Measurements from ENCODE around the gene PRDM15.

Gene PRDM15

GRCh38 chr21:41764558-41765419, 114.4 kb downstream of the PRDM15 start:
- H3K4me1 ChIP-seq (ENCODE audit: low read length): no peaks in the 10 kb centered on the region
- H4K20me1 ChIP-seq (ENCODE audit: insufficient read depth, low read length): no peaks in the 10 kb centered on the region
- no peaks in the 10 kb centered on the region for H3K9me2 ChIP-seq (replicated peaks; ENCODE audit: insufficient read depth, low read length)
- TF ChIP-seq EZH2 (optimal IDR thresholded peaks at IDR 0.05; ENCODE audit: low read depth, low read length) (no peak), EZH2phosphoT487 (IDR thresholded peaks at IDR 0.05; ENCODE audit: low read length) (no peak)
- TF ChIP-seq, protein P1, sequence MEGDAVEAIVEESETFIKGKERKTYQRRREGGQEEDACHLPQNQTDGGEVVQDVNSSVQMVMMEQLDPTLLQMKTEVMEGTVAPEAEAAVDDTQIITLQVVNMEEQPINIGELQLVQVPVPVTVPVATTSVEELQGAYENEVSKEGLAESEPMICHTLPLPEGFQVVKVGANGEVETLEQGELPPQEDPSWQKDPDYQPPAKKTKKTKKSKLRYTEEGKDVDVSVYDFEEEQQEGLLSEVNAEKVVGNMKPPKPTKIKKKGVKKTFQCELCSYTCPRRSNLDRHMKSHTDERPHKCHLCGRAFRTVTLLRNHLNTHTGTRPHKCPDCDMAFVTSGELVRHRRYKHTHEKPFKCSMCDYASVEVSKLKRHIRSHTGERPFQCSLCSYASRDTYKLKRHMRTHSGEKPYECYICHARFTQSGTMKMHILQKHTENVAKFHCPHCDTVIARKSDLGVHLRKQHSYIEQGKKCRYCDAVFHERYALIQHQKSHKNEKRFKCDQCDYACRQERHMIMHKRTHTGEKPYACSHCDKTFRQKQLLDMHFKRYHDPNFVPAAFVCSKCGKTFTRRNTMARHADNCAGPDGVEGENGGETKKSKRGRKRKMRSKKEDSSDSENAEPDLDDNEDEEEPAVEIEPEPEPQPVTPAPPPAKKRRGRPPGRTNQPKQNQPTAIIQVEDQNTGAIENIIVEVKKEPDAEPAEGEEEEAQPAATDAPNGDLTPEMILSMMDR (IDR thresholded peaks at IDR 0.05; ENCODE audit: low read length): no peak
- no peak overlapping the region for H2AFZ ChIP-seq (ENCODE audit: low read length)
- no peak overlapping the region for H3K4me3 ChIP-seq (ENCODE audit: low read length)
- no peak overlapping the region for H3K4me2 ChIP-seq (ENCODE audit: low read depth, low read length)
- no peak for DNase-seq
- no peaks in the 10 kb centered on the region for H3K79me2 ChIP-seq (ENCODE audit: low read length)
- no peaks in the 10 kb centered on the region for H3K36me3 ChIP-seq (replicated peaks; ENCODE audit: insufficient read depth, low read length)
- no peak overlapping the region for H3K9ac ChIP-seq (ENCODE audit: low read length)
- H3F3A ChIP-seq (ENCODE audit: insufficient read depth, low read length): no peaks in the 10 kb centered on the region
- H3K27ac ChIP-seq (ENCODE audit: low read length): no peak overlapping the region
- H3K27me3 ChIP-seq (replicated peaks; ENCODE audit: insufficient read depth, low read length): peaks cover 94% of the 10 kb centered on the region
- no peaks in the 10 kb centered on the region for H3K9me3 ChIP-seq (replicated peaks; ENCODE audit: insufficient read depth, low read length)

DNA sequence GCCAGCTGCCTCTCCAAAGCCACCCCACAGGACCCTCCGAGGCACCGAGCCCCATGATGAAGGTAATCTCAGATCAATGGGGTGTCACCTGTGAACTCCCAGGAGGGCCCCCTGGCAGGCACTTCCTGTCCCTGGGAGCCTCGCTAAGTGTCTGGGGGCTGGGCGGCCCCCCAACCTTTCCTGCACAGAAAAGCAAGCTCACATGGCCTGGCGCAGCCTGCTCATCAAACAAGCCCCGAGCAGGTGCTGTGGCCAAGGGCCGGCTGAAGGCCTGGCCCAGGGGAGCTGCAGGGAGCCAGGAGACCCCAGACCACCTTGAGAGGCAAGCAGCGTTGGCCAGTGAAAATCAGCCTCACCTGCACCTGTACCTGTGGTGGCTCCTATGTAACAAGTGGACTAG, 115.1 kb downstream of the PRDM15 start:
- no peak overlapping the region for H3K4me2 ChIP-seq (ENCODE audit: low read depth, low read length)
- H2AFZ ChIP-seq (ENCODE audit: low read length): no peak overlapping the region
- no peak overlapping the region for H3K4me3 ChIP-seq (ENCODE audit: low read length)
- H3K9me2 ChIP-seq (replicated peaks; ENCODE audit: insufficient read depth, low read length): no peaks in the 10 kb centered on the region
- no peak overlapping the region for H3K27ac ChIP-seq (ENCODE audit: low read length)
- H3K36me3 ChIP-seq (replicated peaks; ENCODE audit: insufficient read depth, low read length): no peaks in the 10 kb centered on the region
- no peaks in the 10 kb centered on the region for H4K20me1 ChIP-seq (ENCODE audit: insufficient read depth, low read length)
- no peaks in the 10 kb centered on the region for H3K79me2 ChIP-seq (ENCODE audit: low read length)
- TF ChIP-seq EZH2 (optimal IDR thresholded peaks at IDR 0.05; ENCODE audit: low read depth, low read length) (no peak), EZH2phosphoT487 (IDR thresholded peaks at IDR 0.05; ENCODE audit: low read length) (no peak)
- TF ChIP-seq, protein P1 (IDR thresholded peaks at IDR 0.05; ENCODE audit: low read length): no peak
- peaks cover 93% of the 10 kb centered on the region for H3K27me3 ChIP-seq (replicated peaks; ENCODE audit: insufficient read depth, low read length)
- no peak for DNase-seq
- H3K4me1 ChIP-seq (ENCODE audit: low read length): no peaks in the 10 kb centered on the region
- no peaks in the 10 kb centered on the region for H3F3A ChIP-seq (ENCODE audit: insufficient read depth, low read length)
- no peaks in the 10 kb centered on the region for H3K9me3 ChIP-seq (replicated peaks; ENCODE audit: insufficient read depth, low read length)
- H3K9ac ChIP-seq (ENCODE audit: low read length): no peak overlapping the region

DNA sequence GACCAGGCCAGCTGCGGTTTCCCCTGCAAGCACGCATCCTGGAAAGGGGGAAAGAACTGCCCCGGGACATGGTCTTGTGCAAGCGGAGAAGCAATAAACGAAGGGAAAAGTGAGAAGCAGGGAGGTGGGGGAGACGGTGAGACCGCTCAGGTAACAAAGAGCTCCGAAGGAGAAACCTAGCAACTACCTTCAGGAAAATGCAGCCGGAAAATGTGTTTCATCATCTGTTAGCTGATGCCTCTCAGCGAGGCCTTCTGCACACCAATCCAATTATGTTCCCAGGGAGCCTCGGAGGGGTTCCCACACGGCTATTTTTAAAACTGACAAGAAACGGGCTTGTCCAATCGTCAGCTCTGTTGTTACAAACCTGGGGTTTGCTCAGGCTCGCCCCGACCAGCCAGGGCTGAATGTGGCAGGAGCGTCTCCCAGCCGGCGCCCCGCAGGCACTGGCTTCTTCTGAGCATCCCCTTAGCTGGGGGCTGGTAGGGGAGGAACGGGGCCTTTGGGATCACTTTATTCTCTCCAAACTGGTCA, 115.7 kb downstream of the PRDM15 start:
- no peaks in the 10 kb centered on the region for H3F3A ChIP-seq (ENCODE audit: insufficient read depth, low read length)
- no peaks in the 10 kb centered on the region for H4K20me1 ChIP-seq (ENCODE audit: insufficient read depth, low read length)
- H3K9me2 ChIP-seq (replicated peaks; ENCODE audit: insufficient read depth, low read length): no peaks in the 10 kb centered on the region
- H3K27ac ChIP-seq (ENCODE audit: low read length): no peak overlapping the region
- DNase-seq: no peak
- H3K4me1 ChIP-seq (ENCODE audit: low read length): no peaks in the 10 kb centered on the region
- TF ChIP-seq, protein P1 (IDR thresholded peaks at IDR 0.05; ENCODE audit: low read length): no peak
- TF ChIP-seq EZH2 (optimal IDR thresholded peaks at IDR 0.05; ENCODE audit: low read depth, low read length): no peak
- H3K79me2 ChIP-seq (ENCODE audit: low read length): no peaks in the 10 kb centered on the region
- H2AFZ ChIP-seq (ENCODE audit: low read length): no peak overlapping the region
- H3K36me3 ChIP-seq (replicated peaks; ENCODE audit: insufficient read depth, low read length): no peaks in the 10 kb centered on the region
- no peak overlapping the region for H3K4me2 ChIP-seq (ENCODE audit: low read depth, low read length)
- no peak overlapping the region for H3K4me3 ChIP-seq (ENCODE audit: low read length)
- H3K9ac ChIP-seq (ENCODE audit: low read length): no peak overlapping the region
- no peaks in the 10 kb centered on the region for H3K9me3 ChIP-seq (replicated peaks; ENCODE audit: insufficient read depth, low read length)
- H3K27me3 ChIP-seq (replicated peaks; ENCODE audit: insufficient read depth, low read length): peaks cover 87% of the 10 kb centered on the region
